Cardiac muscle cell (in vitro differentiated cells and primary cell): ENCODE data around the gene MESP1. TPM values are rescaled to one million over a fixed set of nuclear protein-coding genes. Genes with fewer than 3 reads are reported as not detected.
"Not testable (repeated sequence)": the region's sequence is repeated elsewhere in the genome, so short reads cannot be mapped to it uniquely, and the experiment has no call there.

ENCODE experiments used
- DNase-seq, 2 donors: peaks; one replicate each; pipeline versions ENCODE4 v3.0.0 to v3.0.0-alpha.2; 2010 to 2017; ENCODE audit warnings: low read depth in 1 of 2, low spot score in 1 of 2
- H3K27ac ChIP-seq: fragments of 200-600 bp; sonication (generic); 2 replicates; pipeline ENCODE4 v1.5.1; 2016
- H3K27me3 ChIP-seq: fragments of 200-600 bp; sonication (generic); 2 replicates; pipeline ENCODE4 v1.6.0; 2016; ENCODE audit warnings: control low read depth
- H3K36me3 ChIP-seq: fragments of 200-600 bp; sonication (generic); 2 replicates; pipeline ENCODE4 v1.5.1; 2016; ENCODE audit warnings: control low read depth
- H3K4me1 ChIP-seq: fragments of 200-600 bp; sonication (generic); 2 replicates; pipeline ENCODE4 v1.8.1; 2017; ENCODE audit warnings: low read depth, mild to moderate bottlenecking, mixed run types
- H3K4me3 ChIP-seq: fragments of 200-600 bp; sonication (generic); 2 replicates; pipeline ENCODE4 v1.5.1; 2016; ENCODE audit warnings: mild to moderate bottlenecking
- H3K9me3 ChIP-seq: fragments of 200-600 bp; sonication (generic); 2 replicates; pipeline ENCODE4 v1.5.1; 2017; ENCODE audit warnings: low read depth, mild to moderate bottlenecking, control low read depth
- CTCF ChIP-seq: IDR thresholded peaks from 2 replicates; pipeline ENCODE4 v1.5.1; 2012; ENCODE audit warnings: low read depth, mild to moderate bottlenecking, low read length
- polyA plus RNA-seq: library from polyadenylated mRNA; unstranded; fragments of >200 nt; fragmentation: Nextera tagmentation; extraction: Ambion mirVana; gene quantifications from 2 replicates; pipeline ENCODE4 v1.2.1, GENCODE V29; 2016
- total RNA-seq: library from RNA; depleted of rRNA; stranded (reverse); fragments of >200 nt; gene quantifications from 2 replicates; pipeline ENCODE4 v1.2.3, GENCODE V29; 2016

MESP1 gene
- total and polyA plus RNA-seq, 2 experiments from 2014 or later: 5.3 to 9.9 TPM

DNA sequence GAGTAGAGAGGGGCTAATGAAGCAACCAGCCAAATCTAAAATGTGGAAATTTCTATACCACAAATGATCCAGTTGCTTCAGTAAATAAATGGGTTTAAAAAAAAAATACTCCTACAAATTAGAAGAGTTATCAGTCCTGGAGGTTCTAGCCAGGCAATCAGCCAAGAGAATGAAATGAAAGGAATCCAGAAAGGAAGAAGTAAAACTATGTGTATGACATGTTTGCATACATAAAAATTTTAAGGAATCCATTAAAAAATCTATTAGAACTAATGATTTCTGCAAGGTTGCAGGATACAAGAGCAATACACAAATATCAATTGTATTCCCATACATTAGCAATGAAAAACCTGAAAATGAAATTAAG, 34.7 kb upstream of the MESP1 start:
- TF ChIP-seq CTCF: no peak

DNA sequence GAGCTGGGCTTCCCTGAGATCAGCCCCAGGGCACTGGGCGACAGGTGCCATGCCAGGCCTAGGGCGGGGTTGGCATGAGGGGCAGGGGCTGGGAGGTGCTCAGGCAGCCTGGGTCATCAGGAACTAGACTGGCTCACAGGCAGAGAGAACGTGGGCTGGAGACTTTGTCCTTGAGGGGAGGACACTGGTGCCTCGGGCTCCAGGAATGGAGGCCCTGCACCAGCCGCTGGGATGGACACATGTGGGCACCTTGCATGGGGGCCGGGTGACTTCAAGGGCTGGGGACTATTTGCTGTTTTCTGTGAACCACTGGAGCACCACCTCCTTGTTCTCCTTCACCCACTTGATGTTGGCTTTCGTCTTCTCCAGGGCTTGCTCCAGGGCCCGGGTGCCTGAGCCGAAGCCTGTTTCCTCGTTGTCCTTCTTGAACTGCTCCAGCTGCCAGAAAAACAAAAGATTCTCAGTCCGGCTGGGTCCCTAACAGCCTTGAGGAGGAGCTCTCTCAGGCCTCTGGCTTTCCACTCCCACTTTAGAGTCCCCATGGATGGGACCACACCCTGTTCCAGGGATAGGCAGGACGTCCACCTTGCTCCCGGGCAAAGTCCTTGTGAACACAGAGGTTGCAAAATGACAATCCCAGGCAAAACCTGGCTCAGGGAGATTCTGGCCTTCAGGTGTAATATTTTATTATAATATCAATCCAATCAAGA, 34.2 kb upstream of the MESP1 start:
- Histone ChIP-seq H3K27me3 (no peaks in the 10 kb centered on the region), H3K9me3 (no peaks in the 10 kb centered on the region), H3K4me1 (peaks cover 17% of the 10 kb centered on the region), H3K36me3 (no peaks in the 10 kb centered on the region), H3K27ac (no peak overlapping the region), H3K4me3 (no peak overlapping the region)
- TF ChIP-seq CTCF: no peak
- DNase-seq: no peak

More for the DNA sequence above, 34.7 kb upstream of the MESP1 start:
- H3K9me3 ChIP-seq: no peaks in the 10 kb centered on the region
- peaks cover 12% of the 10 kb centered on the region for H3K4me1 ChIP-seq
- DNase-seq: peak in 1 of 2 donors; percentile 76
- no peak overlapping the region for H3K4me3 ChIP-seq
- H3K36me3 ChIP-seq: no peaks in the 10 kb centered on the region
- H3K27me3 ChIP-seq: no peaks in the 10 kb centered on the region
- no peak overlapping the region for H3K27ac ChIP-seq

DNA sequence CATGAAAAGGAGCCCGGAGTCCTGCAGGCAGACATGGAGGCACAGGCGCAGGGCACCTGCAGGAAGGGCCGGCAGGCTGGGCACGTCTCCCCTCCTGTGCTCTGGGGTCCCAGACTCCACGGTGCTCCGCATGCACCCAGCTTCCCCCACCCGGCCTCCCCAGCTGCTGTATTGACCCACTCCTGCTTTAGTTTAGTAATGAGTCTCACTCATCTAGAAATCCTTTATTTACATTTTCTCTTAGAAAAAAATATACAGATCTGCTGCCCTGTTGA, 33.6 kb upstream of the MESP1 start:
- Histone ChIP-seq H3K27ac (no peak overlapping the region), H3K4me3 (no peak overlapping the region), H3K36me3 (no peaks in the 10 kb centered on the region), H3K27me3 (no peaks in the 10 kb centered on the region), H3K4me1 (peaks cover 18% of the 10 kb centered on the region), H3K9me3 (no peaks in the 10 kb centered on the region)
- no peak for TF ChIP-seq CTCF
- no peak for DNase-seq

GRCh38 chr15:89783861-89784685, 33.0 kb upstream of the MESP1 start:
- Histone ChIP-seq H3K27ac (no peak overlapping the region), H3K4me3 (no peak overlapping the region), H3K36me3 (no peaks in the 10 kb centered on the region), H3K27me3 (no peaks in the 10 kb centered on the region), H3K4me1 (peaks cover 18% of the 10 kb centered on the region), H3K9me3 (no peaks in the 10 kb centered on the region)
- TF ChIP-seq CTCF: no peak
- DNase-seq: no peak

GRCh38 chr15:89783111-89783860, 32.2 kb upstream of the MESP1 start:
- no peak overlapping the region for H3K27ac ChIP-seq
- H3K36me3 ChIP-seq: no peaks in the 10 kb centered on the region
- no peak overlapping the region for H3K4me3 ChIP-seq
- no peak for TF ChIP-seq CTCF
- no peaks in the 10 kb centered on the region for H3K27me3 ChIP-seq
- peak; percentile 36 to 87 for DNase-seq
- H3K4me1 ChIP-seq: peaks cover 18% of the 10 kb centered on the region
- no peaks in the 10 kb centered on the region for H3K9me3 ChIP-seq

- DNase-seq, H3K9me3 ChIP-seq, H3K4me3 ChIP-seq, H3K27ac ChIP-seq, H3K36me3 ChIP-seq, H3K27me3 ChIP-seq: not testable (repeated sequence)
- H3K4me1 ChIP-seq: peaks cover 18% of the 10 kb centered on the region
Measured at GRCh38 chr15:89782619-89782950, 31.5 kb upstream of the MESP1 start.
